Cardiac muscle cell (in vitro differentiated cells and primary cell): Measurements from ENCODE around the gene ITGA11. TPM values are rescaled to one million over a fixed set of nuclear protein-coding genes. Genes with fewer than 3 reads are reported as not detected.
A peak's percentile ranks its signal among the peaks of the same experiment; 100 is the strongest.

Experiments used
- DNase-seq, 2 donors: peaks; one replicate each; pipeline versions ENCODE4 v3.0.0 to v3.0.0-alpha.2; 2010 to 2017; ENCODE audit warnings: low read depth in 1 of 2, low spot score in 1 of 2
- H3K27ac ChIP-seq: fragments of 200-600 bp; sonication (generic); 2 replicates; pipeline ENCODE4 v1.5.1; 2016
- H3K27me3 ChIP-seq: fragments of 200-600 bp; sonication (generic); 2 replicates; pipeline ENCODE4 v1.6.0; 2016; ENCODE audit warnings: control low read depth
- H3K36me3 ChIP-seq: fragments of 200-600 bp; sonication (generic); 2 replicates; pipeline ENCODE4 v1.5.1; 2016; ENCODE audit warnings: control low read depth
- H3K4me1 ChIP-seq: fragments of 200-600 bp; sonication (generic); 2 replicates; pipeline ENCODE4 v1.8.1; 2017; ENCODE audit warnings: low read depth, mild to moderate bottlenecking, mixed run types
- H3K4me3 ChIP-seq: fragments of 200-600 bp; sonication (generic); 2 replicates; pipeline ENCODE4 v1.5.1; 2016; ENCODE audit warnings: mild to moderate bottlenecking
- H3K9me3 ChIP-seq: fragments of 200-600 bp; sonication (generic); 2 replicates; pipeline ENCODE4 v1.5.1; 2017; ENCODE audit warnings: low read depth, mild to moderate bottlenecking, control low read depth
- polyA plus RNA-seq: library from polyadenylated mRNA; unstranded; fragments of >200 nt; fragmentation: Nextera tagmentation; extraction: Ambion mirVana; gene quantifications from 2 replicates; pipeline ENCODE4 v1.2.1, GENCODE V29; 2016
- total RNA-seq: library from RNA; depleted of rRNA; stranded (reverse); fragments of >200 nt; gene quantifications from 2 replicates; pipeline ENCODE4 v1.2.3, GENCODE V29; 2016
- TF ChIP-seq, protein P1 (sequence below): IDR thresholded peaks from 2 replicates; pipeline ENCODE4 v1.5.1; 2012; ENCODE audit warnings: low read depth, mild to moderate bottlenecking, low read length

ITGA11 gene, protein sequence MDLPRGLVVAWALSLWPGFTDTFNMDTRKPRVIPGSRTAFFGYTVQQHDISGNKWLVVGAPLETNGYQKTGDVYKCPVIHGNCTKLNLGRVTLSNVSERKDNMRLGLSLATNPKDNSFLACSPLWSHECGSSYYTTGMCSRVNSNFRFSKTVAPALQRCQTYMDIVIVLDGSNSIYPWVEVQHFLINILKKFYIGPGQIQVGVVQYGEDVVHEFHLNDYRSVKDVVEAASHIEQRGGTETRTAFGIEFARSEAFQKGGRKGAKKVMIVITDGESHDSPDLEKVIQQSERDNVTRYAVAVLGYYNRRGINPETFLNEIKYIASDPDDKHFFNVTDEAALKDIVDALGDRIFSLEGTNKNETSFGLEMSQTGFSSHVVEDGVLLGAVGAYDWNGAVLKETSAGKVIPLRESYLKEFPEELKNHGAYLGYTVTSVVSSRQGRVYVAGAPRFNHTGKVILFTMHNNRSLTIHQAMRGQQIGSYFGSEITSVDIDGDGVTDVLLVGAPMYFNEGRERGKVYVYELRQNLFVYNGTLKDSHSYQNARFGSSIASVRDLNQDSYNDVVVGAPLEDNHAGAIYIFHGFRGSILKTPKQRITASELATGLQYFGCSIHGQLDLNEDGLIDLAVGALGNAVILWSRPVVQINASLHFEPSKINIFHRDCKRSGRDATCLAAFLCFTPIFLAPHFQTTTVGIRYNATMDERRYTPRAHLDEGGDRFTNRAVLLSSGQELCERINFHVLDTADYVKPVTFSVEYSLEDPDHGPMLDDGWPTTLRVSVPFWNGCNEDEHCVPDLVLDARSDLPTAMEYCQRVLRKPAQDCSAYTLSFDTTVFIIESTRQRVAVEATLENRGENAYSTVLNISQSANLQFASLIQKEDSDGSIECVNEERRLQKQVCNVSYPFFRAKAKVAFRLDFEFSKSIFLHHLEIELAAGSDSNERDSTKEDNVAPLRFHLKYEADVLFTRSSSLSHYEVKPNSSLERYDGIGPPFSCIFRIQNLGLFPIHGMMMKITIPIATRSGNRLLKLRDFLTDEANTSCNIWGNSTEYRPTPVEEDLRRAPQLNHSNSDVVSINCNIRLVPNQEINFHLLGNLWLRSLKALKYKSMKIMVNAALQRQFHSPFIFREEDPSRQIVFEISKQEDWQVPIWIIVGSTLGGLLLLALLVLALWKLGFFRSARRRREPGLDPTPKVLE
- total RNA-seq (0.12 and 1.4 TPM in 2 replicates), polyA plus RNA-seq (0.07 and 1.2 TPM in 2 replicates)

DNA sequence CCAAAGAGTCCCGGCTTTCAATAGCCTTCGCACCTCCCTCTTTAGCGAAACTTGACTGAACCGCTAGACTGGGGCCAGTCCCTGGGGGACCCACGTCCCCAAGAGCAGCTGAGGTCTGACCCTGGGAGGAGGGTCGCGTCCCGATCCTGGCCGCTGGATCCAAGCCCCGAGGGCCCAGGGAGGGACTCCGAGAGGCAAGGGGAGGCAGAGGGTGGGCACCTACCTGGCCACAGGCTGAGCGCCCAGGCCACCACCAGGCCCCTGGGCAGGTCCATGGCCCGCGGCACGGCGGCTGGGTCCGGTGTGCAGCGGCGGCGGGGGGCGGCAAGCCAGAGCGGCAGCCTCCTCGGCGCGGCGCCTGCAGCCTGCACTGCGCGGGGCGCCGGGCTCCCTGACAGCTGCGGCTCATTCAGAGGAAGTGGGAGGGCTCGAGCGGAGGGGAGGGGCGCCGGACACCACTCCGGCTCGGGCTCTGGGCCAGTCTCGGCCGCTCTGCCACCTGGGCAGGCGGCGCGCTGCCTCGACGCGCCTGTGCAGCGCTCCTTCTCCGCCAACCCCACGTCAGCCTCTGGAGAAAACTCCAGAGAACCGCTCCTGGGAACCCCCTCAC lies at the start of gene ITGA11:
Gene ITGA11 (minus strand): TSS at position 372 of the 610 bp plus-strand sequence. CDS start 97 bp downstream, at position 275.
- H3K9me3 ChIP-seq = no peaks in the 10 kb centered on the region
- peaks cover 3% of the 10 kb centered on the region for H3K4me1 ChIP-seq
- no peaks in the 10 kb centered on the region for H3K36me3 ChIP-seq
- peak within 1 kb of the TSS; percentile 26 for H3K4me3 ChIP-seq
- peaks cover 84% of the 10 kb centered on the region for H3K27me3 ChIP-seq
- TF ChIP-seq, protein P1, sequence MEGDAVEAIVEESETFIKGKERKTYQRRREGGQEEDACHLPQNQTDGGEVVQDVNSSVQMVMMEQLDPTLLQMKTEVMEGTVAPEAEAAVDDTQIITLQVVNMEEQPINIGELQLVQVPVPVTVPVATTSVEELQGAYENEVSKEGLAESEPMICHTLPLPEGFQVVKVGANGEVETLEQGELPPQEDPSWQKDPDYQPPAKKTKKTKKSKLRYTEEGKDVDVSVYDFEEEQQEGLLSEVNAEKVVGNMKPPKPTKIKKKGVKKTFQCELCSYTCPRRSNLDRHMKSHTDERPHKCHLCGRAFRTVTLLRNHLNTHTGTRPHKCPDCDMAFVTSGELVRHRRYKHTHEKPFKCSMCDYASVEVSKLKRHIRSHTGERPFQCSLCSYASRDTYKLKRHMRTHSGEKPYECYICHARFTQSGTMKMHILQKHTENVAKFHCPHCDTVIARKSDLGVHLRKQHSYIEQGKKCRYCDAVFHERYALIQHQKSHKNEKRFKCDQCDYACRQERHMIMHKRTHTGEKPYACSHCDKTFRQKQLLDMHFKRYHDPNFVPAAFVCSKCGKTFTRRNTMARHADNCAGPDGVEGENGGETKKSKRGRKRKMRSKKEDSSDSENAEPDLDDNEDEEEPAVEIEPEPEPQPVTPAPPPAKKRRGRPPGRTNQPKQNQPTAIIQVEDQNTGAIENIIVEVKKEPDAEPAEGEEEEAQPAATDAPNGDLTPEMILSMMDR = no peak
- no peak within 1 kb of the TSS for H3K27ac ChIP-seq
- DNase-seq = peak; percentile 67 to 81

GRCh38 chr15:68481321-68481720 lies 49.4 kb upstream of the ITGA11 start:
- H3K27ac ChIP-seq = no peak overlapping the region
- H3K27me3 ChIP-seq = no peaks in the 10 kb centered on the region
- H3K36me3 ChIP-seq = no peaks in the 10 kb centered on the region
- no peak for DNase-seq
- no peaks in the 10 kb centered on the region for H3K4me1 ChIP-seq
- no peaks in the 10 kb centered on the region for H3K9me3 ChIP-seq
- TF ChIP-seq, protein P1 = no peak
- no peak overlapping the region for H3K4me3 ChIP-seq

- DNase-seq = no peak
- H3K36me3 ChIP-seq = no peaks in the 10 kb centered on the region
- H3K4me1 ChIP-seq = no peaks in the 10 kb centered on the region
- no peak overlapping the region for H3K4me3 ChIP-seq
- H3K27ac ChIP-seq = no peak overlapping the region
- H3K9me3 ChIP-seq = no peaks in the 10 kb centered on the region
- TF ChIP-seq, protein P1 = no peak
- no peaks in the 10 kb centered on the region for H3K27me3 ChIP-seq
Observed at GRCh38 chr15:68480296-68480695, 48.3 kb upstream of the ITGA11 start.

GRCh38 chr15:68479870-68480269 lies 47.9 kb upstream of the ITGA11 start:
- Histone ChIP-seq H3K4me1 (no peaks in the 10 kb centered on the region), H3K4me3 (no peak overlapping the region), H3K36me3 (no peaks in the 10 kb centered on the region), H3K27ac (no peak overlapping the region), H3K27me3 (no peaks in the 10 kb centered on the region), H3K9me3 (no peaks in the 10 kb centered on the region)
- TF ChIP-seq, protein P1 = no peak
- DNase-seq = no peak

DNA sequence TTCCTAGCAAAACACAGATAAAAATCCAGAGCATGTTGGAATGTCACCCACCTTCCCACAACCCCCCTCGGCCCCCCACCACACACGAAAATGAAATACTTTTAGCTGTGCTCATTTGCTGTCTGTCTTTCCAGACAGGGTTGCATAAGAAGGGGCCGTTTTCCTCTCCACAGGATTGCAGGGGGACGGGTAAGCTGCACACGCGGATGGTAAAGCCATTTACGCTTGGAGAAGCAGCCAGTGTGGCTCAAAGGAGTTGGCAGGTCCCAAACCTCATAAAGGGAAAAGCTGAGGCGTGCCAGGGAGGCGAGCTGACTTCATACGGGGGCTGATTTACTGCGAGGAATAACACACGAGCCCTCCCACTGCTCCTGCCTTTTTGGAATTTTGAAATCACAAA lies 47.4 kb upstream of the ITGA11 start:
- peak in 1 of 2 donors; percentile 91 for DNase-seq
- Histone ChIP-seq H3K36me3 (no peaks in the 10 kb centered on the region), H3K4me3 (no peak overlapping the region), H3K27ac (no peak overlapping the region), H3K27me3 (no peaks in the 10 kb centered on the region), H3K4me1 (no peaks in the 10 kb centered on the region), H3K9me3 (no peaks in the 10 kb centered on the region)
- TF ChIP-seq, protein P1 = no peak
